HepG2 (cell line): ENCODE data around the gene PODXL2. TPM values are rescaled to one million over a fixed set of nuclear protein-coding genes. Genes with fewer than 3 reads are reported as not detected.

Experiments
- ATRX ChIP-seq: sonication (generic); formaldehyde crosslinking; IDR thresholded peaks from 2 replicates; pipeline ENCODE4 v1.4.0; 2020; ENCODE audit warnings: missing genetic modification reagents, borderline replicate concordance
- CCDC6 ChIP-seq: sonication (generic); formaldehyde crosslinking; IDR thresholded peaks from 2 replicates; pipeline ENCODE4 v1.8.1; 2022; ENCODE audit warnings: mild to moderate bottlenecking, missing genetic modification reagents, moderate library complexity
- ETV5 ChIP-seq: IDR thresholded peaks from 2 replicates; pipeline ENCODE4 v1.6.1; 2018; ENCODE audit warnings: missing biosample characterization, missing genetic modification reagents, inconsistent platforms, borderline replicate concordance
- FLYWCH1 ChIP-seq: sonication (generic); formaldehyde crosslinking; IDR thresholded peaks from 2 replicates; pipeline ENCODE4 v1.8.1; 2023; ENCODE audit warnings: mild to moderate bottlenecking, missing genetic modification reagents
- GTF3A ChIP-seq: sonication (generic); formaldehyde crosslinking; conservative IDR thresholded peaks from 2 replicates; pipeline ENCODE4 v1.4.0; 2020; ENCODE audit warnings: mild to moderate bottlenecking, missing genetic modification reagents
- MYPOP ChIP-seq: sonication (generic); formaldehyde crosslinking; IDR thresholded peaks from 2 replicates; pipeline ENCODE4 v1.8.1; 2023; ENCODE audit warnings: mild to moderate bottlenecking, moderate library complexity, missing genetic modification reagents
- TBX3 ChIP-seq: fragments of 450-650 bp; IDR thresholded peaks from 2 replicates; pipeline ENCODE4 v1.6.1; 2017; ENCODE audit warnings: antibody characterized with exemption, mild to moderate bottlenecking, inconsistent platforms, borderline replicate concordance
- ZBTB14 ChIP-seq: sonication (generic); formaldehyde crosslinking; IDR thresholded peaks from 2 replicates; pipeline ENCODE4 v1.4.0; 2020; ENCODE audit warnings: missing genetic modification reagents
- ZKSCAN5 ChIP-seq: sonication (generic); formaldehyde crosslinking; IDR thresholded peaks from 2 replicates; pipeline ENCODE4 v1.5.1; 2020; ENCODE audit warnings: mild to moderate bottlenecking, missing genetic modification reagents
- ZNF33A ChIP-seq: sonication (generic); formaldehyde crosslinking; IDR thresholded peaks from 2 replicates; pipeline ENCODE4 v1.5.1; 2020; ENCODE audit warnings: missing genetic modification reagents, mild to moderate bottlenecking, moderate library complexity, borderline replicate concordance
- ZNF451 ChIP-seq: sonication (generic); formaldehyde crosslinking; IDR thresholded peaks from 2 replicates; pipeline ENCODE4 v1.5.0; 2020; ENCODE audit warnings: mild to moderate bottlenecking, missing genetic modification reagents
- ZNF704 ChIP-seq: sonication (generic); formaldehyde crosslinking; IDR thresholded peaks from 2 replicates; pipeline ENCODE4 v1.8.1; 2023; ENCODE audit warnings: mild to moderate bottlenecking, inconsistent platforms, moderate library complexity, missing genetic modification reagents, borderline replicate concordance
- ZNF772 ChIP-seq: sonication (generic); formaldehyde crosslinking; IDR thresholded peaks from 2 replicates; pipeline ENCODE4 v1.5.0; 2020; ENCODE audit warnings: mild to moderate bottlenecking, missing genetic modification reagents
- polyA plus RNA-seq, 8 experiments: library from polyadenylated mRNA; depleted of rRNA in 3 of 8; stranded (reverse) in 7 of 8; unstranded in 1 of 8; fragments of >200 nt; fragmentation: Illumina TruSeq in 4 of 8; extraction: Trizol in 4 of 8; gene quantifications; 2 replicates each; pipeline versions ENCODE4 v1.2.1 to v1.2.3, GENCODE V29; 2011 to 2016; ENCODE audit warnings: low read depth in 4 of 8, missing spikeins in 1 of 8, mixed read lengths in 1 of 8; ENCODE audit not compliant: insufficient read depth in 1 of 8
- total RNA-seq, 5 experiments: library from RNA; depleted of rRNA; stranded (reverse); fragments of >200 nt; fragmentation: Illumina TruSeq; extraction: Trizol; gene quantifications; 2 replicates each; pipeline ENCODE4 v1.2.3, GENCODE V29; 2016; ENCODE audit warnings: low read depth in 1 of 5
- TF ChIP-seq, protein P1 (sequence below): sonication (generic); IDR thresholded peaks from 2 replicates; pipeline ENCODE4 v1.6.1; 2016; ENCODE audit warnings: low read depth, borderline replicate concordance

The PODXL2 gene
- total and polyA plus RNA-seq, 2 of the 13 experiments (the other 11 are each of a cell fraction or from before 2014, with no cell fraction given): 20.4 to 25.1 TPM

- TF ChIP-seq, protein P1, sequence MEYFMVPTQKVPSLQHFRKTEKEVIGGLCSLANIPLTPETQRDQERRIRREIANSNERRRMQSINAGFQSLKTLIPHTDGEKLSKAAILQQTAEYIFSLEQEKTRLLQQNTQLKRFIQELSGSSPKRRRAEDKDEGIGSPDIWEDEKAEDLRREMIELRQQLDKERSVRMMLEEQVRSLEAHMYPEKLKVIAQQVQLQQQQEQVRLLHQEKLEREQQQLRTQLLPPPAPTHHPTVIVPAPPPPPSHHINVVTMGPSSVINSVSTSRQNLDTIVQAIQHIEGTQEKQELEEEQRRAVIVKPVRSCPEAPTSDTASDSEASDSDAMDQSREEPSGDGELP: no peak
- TF ChIP-seq ZNF704 (CRISPR knock-in tag): no peak
- TF ChIP-seq ATRX (CRISPR knock-in tag): no peak
- TF ChIP-seq ZNF33A: no peak
- TF ChIP-seq ZBTB14 (CRISPR knock-in tag): no peak; the same call in 1 of the 2 replicates
- TF ChIP-seq ZKSCAN5 (CRISPR knock-in tag): no peak
- TF ChIP-seq CCDC6 (CRISPR knock-in tag): peak; percentile 43; the same call in 1 of the 2 replicates
- no peak; the same call in 1 of the 2 replicates for TF ChIP-seq MYPOP (CRISPR knock-in tag)
- no peak for TF ChIP-seq ZNF451 (CRISPR knock-in tag)
- TF ChIP-seq FLYWCH1 (CRISPR knock-in tag): no peak
- peak; percentile 54; the same call in 1 of the 2 replicates for TF ChIP-seq ETV5 (CRISPR knock-in tag)
- TF ChIP-seq GTF3A (CRISPR knock-in tag): no peak
- TF ChIP-seq TBX3: no peak
- TF ChIP-seq ZNF772: no peak
Measured at GRCh38 chr3:127672429-127673190, 43.6 kb downstream of the PODXL2 start, which contains the start of gene ABTB1 (continued).
